ENCODE measurements around the gene CAMK2A.

GRCh38 chr5:150278916-150279315, 10.7 kb downstream of the CAMK2A start:
- TF ChIP-seq CTCF (IDR thresholded peaks at IDR 0.05) = no peak
- no peak for TF ChIP-seq POLR2A (IDR thresholded peaks at IDR 0.05)

Data from testis (tissue), 2 donors.